Measurements from ENCODE around the gene UFL1.
"Not testable (repeated sequence)": the region's sequence is repeated elsewhere in the genome, so short reads cannot be mapped to it uniquely, and the experiment has no call there.

The UFL1 gene

DNA sequence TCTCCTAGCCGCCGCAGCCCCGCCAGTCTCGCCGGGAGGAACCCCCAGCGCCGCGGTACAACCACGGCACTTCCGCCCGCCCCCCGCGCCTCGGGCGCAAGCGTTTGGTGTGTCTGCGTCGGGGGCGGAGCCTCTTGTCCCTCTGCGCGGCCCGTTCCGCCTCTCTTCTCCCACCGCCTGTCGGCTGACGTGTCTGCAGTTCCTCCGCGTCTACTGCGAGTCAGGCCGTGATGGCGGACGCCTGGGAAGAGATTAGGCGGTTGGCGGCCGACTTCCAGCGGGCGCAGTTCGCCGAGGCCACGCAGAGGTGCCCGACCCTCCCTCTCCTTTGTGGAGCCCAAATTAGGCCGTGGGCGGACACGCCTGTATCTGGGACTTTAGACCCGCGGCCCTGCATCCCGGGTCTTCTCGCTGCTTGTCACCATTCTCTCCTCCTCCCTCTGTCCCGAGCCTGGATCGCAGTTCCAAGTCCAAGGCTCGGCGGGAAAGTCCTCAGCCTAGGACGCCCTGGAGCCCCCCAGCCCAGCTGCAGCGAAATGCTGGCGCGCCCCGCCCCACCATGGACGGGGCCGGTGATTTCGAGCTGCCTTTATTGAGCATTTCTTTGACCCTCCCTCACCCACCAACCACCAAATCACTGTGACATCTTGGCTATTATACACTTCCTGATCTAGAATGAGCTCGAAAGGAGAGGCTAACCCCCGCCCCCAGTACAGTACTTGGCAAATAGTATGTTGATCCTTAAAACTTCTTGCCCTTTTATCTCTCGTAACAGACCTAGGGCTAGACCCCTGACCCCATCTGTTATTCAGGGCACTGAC is at the start of gene UFL1:
Gene UFL1, plus strand, starts transcription at position 163 of the 821 bp plus-strand sequence. Its CDS starts 68 bp downstream, at position 231.
- in situ Hi-C loops (cut with MboI; ENCODE audit: low sequenced_read_pairs) = no loop called here

DNA sequence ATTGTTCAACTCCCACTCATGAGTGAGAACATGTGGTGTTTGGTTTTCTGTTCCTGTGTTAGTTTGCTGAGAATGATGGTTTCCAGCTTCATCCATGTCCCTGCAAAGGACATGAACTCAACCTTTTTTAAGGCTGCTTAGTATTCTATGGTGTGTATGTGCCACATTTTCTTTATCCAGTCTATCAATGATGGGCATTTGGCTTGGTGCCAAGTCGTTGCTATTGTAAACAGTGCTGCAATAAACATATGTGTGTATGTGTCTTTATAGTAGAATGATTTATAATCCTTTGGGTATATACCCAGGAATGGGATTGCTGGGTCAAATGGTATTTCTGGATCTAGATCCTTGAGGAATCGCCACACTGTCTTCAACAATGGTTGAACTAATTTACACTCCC is 49.3 kb upstream of the UFL1 start:
- in situ Hi-C loops (cut with MboI; ENCODE audit: low sequenced_read_pairs) = not testable (repeated sequence)

DNA sequence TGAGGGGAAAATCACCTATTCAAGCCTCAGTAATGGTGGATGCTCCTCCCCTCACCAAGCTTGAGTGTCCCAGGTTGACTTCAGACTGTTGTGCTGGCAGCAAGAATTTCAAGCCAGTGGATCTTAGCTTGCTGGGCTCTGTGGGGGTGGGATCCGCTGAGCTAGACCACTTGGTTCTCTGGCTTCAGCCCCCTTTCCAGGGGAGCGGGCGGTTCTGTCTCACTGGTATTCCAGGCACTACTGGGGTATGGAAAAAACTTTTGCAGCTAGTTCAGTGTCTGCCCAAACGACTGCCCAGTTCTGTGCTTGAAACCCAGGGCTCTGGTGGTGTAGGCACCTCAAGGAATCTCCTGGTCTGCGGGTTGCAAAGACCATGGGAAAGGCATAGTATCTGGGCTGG is 42.9 kb upstream of the UFL1 start:
- in situ Hi-C loops (cut with MboI; ENCODE audit: low sequenced_read_pairs) = no loop called here

DNA sequence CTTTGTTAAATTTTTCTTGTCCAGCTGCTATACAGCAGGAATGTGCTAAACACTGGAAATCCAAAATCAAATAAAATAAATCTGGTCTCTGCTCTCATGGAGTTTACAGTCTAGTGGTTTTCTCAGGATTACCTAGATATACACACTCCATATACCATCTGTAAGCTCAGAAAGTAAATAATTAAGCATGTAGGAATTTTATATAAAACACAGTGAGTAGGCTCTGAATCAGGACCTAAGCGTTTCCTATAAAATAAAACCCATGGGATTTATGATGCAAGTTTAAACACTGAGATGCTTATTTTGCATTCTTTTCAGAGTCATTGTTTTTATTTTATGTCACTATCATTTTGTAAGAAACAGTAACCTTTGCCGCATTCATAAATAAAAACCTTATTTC is 29.7 kb upstream of the UFL1 start:
- in situ Hi-C loops (cut with MboI; ENCODE audit: low sequenced_read_pairs) = no loop called here

DNA sequence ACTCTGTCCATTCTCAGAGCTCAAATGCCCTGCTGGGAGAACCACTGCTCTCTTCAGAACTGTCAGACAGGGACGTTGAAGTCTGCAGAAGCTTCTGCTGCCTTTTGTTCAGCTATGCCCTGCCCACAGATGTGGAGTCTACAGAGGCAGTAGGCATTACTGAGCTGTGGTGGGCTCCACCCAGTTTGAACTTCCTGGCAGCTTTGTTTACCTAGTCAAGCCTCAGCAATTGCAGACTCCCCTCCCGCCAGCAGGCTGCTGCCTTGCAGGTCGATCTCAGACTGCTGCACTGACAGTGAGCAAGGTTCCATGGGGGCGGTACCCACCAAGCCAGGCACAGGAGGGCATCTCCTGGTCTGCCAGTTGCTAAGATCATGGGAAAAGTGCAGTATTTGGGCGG is 21.8 kb upstream of the UFL1 start:
- in situ Hi-C loops (cut with MboI; ENCODE audit: low sequenced_read_pairs) = no loop called here

DNA sequence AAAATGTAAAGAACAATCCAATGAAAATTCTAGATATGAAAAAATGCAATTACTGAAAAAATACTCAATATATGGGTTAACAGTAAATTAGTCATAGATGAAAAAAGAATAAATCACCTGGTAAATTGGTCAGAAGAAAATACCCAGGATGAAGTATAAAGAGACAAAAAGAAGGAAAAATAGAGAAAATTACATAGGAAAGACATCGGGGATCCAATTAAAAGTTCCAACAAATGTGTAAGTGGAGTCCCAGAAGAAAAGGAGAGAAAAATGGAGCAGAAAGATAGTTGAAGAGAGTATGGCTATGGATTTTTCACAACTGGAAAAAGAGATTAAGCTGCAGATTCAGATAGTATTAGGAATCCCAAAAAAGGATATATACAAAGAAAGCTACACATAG is 18.7 kb upstream of the UFL1 start:
- in situ Hi-C loops (cut with MboI; ENCODE audit: low sequenced_read_pairs) = no loop called here

DNA sequence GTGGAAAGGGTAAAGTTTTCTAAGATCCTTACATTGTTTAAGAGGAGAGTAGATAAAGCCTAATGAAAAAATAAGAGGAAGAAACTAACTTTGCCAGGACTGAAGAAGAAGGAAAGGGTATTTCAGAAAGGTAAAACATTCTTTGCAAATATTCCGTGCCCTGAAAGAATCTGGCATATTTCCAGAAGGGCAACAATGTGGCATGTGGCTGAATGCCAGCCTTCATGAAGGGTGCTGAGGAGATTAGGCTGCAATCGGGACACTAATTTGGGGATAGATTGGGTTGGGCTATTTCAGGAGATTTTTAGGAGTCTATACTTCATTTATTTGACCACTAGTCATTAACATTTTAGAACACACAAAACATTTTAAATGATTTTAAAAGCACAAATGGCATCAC is 16.2 kb upstream of the UFL1 start:
- in situ Hi-C loops (cut with MboI; ENCODE audit: low sequenced_read_pairs) = no loop called here

DNA sequence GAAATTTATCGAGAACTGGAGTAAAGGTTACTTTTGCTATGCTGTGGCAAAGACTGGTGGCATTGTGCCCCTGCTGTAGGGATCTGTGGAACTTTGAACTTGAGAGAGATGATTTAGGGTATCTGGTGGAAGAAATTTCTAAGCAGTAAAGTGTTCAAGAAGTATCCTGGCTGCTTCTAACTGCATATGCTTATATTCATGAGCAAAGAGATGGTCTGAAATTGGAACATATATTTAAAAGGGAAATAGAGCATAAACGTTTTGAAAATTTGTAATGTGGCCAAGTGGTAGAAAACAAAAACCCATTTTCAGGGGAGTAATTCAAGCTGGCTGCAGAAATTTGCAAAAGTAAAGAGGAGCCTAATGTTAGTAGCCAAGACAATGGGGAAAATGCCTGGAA is 12.3 kb upstream of the UFL1 start:
- in situ Hi-C loops (cut with MboI; ENCODE audit: low sequenced_read_pairs) = no loop called here

DNA sequence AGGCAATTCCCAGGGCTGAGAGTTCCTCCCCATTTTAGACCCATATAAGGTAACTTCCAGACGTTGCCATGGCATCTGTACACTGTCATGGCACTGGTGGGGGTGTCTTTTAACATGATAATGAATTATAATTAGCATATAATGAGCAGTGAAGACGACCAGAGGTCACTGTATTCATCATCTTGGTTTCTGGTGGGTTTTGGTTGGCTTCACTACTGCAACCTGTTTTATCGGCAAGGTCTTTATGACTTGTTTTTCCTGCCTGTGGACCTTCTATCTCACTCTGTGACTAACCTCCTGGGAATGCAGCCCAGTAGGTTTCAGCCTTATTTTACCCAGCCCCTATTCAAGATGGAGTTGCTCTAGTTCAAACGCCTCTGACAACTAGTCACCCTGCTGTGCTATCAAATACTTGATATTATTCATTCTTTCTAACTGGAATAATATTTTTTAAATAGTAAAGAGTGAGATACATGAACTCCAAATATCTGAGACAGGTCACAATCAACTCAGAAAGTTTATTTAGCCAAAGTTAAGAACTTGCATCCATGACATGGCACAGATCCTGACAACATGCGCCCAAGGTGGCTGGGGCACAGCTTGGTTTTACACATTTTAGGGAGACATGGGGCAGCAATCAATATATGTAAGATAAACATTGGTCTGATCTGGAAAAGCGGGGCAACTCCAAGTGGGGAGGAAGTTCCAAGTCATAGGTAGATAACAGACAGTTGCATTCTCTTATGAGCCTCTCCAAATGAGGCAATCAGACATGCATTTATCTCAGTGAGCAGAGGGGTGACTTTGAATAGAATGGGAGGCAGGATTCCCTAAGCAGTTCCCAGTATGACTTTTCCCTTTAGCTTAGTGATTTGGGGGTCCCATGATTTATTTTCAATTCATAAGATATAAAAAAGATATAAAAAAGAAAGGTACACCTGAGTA is 1.2 kb upstream of the UFL1 start:
- in situ Hi-C loops (cut with MboI; ENCODE audit: low sequenced_read_pairs) = no loop called here

DNA sequence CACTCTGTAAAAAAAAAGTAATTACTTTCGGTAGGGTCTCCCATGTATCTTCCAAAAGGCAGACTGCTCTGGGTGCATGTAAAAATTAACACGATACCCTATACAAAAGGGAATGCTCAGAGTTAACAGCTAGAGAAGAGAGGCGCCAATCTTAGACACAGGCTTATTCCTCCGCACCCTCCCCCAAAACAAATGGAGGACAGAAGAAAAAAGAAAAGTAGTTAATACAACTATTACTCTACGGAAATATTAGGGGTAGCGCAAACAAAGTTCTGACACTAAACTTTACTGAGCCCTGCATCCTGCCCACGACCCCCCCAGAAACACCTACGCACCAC is 331 bp upstream of the UFL1 start:
- in situ Hi-C loops (cut with MboI; ENCODE audit: low sequenced_read_pairs) = no loop called here

DNA sequence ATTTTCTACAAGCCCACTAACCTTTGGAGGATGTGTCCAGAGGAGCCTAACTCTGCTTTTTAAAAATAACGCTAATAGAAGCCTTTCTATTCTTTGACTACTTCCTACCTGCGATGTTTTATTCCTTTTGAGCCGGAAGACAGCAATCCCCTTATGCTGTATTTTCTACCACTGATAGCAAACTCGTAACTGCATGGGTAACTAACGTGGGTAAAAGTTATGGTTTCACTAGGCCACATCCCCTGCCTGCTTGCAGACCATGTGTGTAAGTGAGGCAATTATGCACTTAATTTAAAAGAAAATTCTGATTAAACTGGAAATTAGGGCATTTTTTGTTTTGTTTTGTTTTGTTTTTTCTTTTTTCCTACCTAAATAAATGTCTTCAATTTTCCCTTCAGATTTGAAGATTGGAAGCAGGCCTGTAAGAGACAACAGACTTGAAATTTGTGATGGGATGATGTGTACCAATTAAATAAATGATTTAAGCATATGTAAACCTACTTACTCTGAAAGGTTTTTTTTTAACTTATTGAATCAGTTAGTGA is 931 bp downstream of the UFL1 start:
- in situ Hi-C loops (cut with MboI; ENCODE audit: low sequenced_read_pairs) = no loop called here

DNA sequence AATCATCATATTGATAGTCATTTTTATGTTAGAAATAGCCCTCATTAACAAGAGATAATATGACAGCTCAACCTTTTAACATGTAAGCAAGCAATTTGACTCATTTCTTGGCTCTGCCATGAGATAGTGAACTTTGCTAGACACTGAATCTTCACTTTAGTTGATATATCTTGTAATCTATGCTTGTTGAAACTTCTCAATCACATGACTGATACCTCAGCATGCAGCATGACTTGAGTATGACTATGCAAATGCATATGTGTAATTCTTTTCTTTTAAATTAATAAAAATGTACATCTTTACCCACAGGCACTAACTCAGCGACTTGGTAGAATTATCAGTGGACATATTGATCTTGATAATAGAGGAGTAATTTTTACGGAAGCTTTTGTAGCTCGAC is 6.6 kb downstream of the UFL1 start:
- in situ Hi-C loops (cut with MboI; ENCODE audit: low sequenced_read_pairs) = no loop called here

DNA sequence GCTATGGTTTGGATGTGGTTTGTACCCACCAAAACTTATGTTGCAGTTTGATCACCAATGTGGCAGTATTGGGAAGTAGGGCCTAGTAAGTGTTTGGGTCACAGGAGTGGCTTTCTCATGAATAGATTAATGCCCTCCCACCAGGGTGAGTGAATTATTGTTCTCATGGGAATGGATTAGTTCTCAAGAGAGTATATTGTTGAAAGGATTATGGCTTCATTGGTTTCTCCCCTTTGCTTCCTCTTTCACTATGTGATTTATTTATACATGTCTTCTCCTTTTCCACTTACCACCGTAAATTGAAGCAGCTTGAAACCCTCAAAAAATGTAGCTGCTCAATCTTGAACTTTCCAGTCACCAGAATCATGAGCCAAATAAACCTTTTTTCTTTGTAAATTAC is 10.8 kb downstream of the UFL1 start:
- in situ Hi-C loops (cut with MboI; ENCODE audit: low sequenced_read_pairs) = no loop called here

DNA sequence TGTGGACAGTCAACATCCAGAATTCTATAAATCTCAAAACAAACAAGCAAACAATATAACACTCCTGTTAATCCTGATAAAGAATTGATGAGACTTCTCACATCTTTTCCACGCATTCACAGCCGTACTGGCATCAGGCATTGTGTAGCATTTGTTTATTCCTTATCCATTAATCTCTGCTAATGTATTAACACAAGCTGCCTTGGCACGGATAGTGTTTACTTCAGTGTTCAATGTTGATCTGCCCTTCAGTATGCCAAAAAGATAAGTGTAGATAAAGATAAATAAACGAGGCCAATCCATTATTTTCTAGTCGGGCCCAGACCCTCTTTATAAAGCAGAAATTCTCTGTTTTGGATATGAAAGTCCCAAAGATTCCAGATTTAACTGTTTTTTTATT is 16.1 kb downstream of the UFL1 start:
- in situ Hi-C loops (cut with MboI; ENCODE audit: low sequenced_read_pairs) = no loop called here

DNA sequence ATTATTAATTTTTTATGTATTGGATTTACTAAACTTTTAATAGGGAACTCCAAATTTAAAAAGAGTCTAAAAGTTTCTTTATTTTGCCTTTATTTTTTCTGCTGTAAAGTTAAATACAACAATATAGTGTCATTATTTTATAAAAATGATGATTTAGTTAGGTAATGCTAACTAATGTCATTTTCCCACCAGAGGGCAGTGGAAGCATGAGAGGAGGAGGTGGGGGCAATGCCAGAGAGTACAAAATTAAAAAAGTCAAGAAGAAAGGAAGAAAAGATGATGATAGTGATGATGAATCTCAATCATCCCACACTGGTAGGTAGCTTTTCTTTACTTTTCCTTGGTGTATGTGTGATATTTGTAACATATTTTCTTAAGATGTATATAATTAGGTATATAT is 21.1 kb downstream of the UFL1 start:
- in situ Hi-C loops (cut with MboI; ENCODE audit: low sequenced_read_pairs) = no loop called here

DNA sequence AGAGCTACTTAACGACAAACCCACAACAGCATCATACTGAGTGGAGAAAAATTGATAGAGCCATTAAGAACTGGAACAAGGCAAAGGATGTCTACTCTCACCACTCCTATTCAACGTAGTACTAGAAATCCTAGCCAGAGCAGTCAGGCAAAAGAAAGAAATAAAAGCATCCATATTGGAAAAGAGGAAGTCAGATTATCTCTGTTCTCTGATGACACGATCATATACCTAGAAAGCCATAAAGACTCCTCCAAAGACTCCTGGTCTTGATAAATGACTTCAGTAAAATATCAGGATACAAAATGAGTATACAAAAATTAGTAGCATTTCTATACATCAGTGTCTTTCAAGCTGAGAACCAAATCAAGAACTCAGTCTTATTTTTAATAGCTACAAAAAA is 24.3 kb downstream of the UFL1 start:
- in situ Hi-C loops (cut with MboI; ENCODE audit: low sequenced_read_pairs) = no loop called here

DNA sequence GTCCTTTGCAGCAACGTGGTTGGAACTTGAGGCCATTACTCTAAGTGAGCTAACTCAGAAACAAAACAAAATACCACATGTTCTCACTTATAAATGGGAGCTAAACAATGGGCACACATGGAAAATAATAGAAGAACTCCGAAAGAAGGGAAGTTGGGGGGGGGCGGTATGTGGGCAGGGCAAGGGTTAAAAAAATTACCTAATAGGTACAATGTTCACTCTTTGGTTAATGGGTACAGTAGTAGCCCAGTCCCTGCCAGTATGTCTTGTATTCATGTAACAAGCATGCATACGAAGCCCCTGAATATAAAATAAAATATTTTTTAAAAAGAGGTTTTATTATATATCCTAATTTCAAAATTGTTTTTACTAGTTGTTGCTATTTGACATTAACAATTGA is 26.0 kb downstream of the UFL1 start:
- in situ Hi-C loops (cut with MboI; ENCODE audit: low sequenced_read_pairs) = no loop called here

DNA sequence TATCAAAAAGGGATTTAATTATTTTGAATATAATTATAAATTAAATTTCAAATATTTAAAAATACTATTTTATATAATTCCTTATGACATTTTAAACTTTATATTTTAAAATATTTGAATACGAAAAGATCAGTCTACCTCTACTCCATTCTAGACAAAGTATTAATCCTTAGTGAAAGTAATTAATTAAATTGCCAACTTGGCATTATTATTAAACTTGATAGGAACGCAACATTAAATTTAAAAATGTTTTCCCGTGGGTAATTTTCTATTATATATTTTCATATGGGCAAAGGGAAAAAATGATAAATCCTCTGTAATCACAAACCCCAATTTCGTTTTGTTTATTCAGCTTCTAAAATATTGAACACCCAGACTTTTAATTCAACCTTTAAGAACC is 33.0 kb downstream of the UFL1 start:
- in situ Hi-C loops (cut with MboI; ENCODE audit: low sequenced_read_pairs) = no loop called here

DNA sequence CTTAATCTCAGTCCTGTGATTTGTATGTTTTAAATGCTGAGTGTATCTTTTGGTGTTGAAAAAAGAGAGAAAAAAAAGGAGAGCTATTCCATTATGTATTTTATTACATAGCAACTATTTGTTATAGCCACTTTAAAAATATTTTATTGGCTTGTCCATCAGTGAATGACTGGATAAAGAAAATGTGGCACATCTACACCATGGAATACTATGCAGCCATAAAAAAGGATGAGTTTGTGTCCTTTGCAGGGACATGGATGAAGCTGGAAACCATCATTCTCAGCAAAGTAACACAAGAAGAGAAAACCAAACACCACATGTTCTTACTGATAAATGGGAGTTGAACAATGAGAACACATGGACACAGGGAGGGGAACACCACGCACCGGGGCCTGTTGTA is 38.1 kb downstream of the UFL1 start:
- in situ Hi-C loops (cut with MboI; ENCODE audit: low sequenced_read_pairs) = not testable (repeated sequence)

DNA sequence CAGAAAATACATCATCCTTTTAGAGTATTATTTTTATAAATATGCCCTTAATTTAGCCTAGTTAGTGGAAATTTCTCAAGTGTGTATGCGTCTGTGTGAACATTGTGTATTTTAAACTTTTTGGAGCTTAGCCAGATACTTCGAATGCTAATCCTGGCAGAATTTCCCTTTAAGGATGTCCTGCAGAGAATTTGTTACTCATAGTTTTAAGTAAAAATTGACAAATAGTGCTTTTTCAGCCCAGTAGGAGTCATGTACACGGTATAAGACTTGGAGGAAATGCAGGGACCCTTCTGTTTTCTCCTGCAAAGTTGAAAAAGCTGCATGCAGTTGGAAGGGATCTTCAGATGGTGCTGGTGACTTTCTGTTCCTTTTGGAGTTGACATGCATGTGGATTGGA is 41.3 kb downstream of the UFL1 start, which contains the start of gene FHL5:
Gene FHL5, plus strand, starts transcription at position 243 of the 400 bp plus-strand sequence. CDS start 40,486 bp downstream, outside the sequence.
- in situ Hi-C loops (cut with MboI; ENCODE audit: low sequenced_read_pairs) = no loop called here

DNA sequence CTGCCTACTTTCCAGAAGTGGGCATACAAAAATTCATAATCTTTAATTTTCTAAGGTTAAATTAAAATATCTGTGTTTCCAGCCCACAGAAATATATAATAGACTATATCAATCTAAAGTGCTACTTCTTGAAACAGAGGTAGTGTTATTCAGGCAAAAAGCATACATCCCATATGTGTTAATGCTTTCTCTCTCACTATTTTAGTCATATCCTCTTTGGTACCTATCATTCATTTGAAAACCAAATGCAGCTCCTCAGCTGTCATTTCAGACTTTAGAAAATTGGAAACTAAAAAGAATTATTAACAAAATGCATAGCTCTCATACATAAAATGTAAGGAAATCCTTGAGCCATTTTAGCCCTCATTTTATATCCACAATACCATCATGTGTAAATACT is 42.2 kb downstream of the UFL1 start:
- in situ Hi-C loops (cut with MboI; ENCODE audit: low sequenced_read_pairs) = no loop called here

DNA sequence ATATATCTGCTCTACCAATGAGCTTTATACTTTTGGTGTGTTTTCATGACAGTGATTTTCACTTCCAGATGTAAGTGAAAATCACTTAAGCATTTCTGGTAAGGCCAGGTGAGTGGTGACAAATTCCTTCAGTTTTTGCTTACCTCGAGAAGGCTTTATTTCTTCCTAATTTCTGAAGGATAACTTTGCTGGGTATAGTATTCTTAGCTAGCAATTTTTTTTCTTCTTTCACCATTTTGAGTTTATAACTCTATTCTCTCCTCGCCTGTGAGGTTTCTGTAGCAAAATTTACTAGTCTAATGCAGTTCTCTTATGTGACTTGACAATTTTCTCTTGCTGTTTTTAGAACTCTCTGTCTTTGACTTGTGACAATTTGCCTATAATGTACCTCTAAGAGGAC is 48.4 kb downstream of the UFL1 start:
- in situ Hi-C loops (cut with MboI; ENCODE audit: low sequenced_read_pairs) = no loop called here

All from hTERT RPE-1 (cell line).